GM15510 (cell line): Measurements from ENCODE around the gene CEP57L1.

Source experiments
- POLR2A ChIP-seq: IDR thresholded peaks from 3 replicates; pipeline ENCODE4 v1.6.1; 2011; ENCODE audit warnings: borderline replicate concordance; ENCODE audit not compliant: insufficient read length; ENCODE audit errors: extremely low read depth

The CEP57L1 gene

DNA sequence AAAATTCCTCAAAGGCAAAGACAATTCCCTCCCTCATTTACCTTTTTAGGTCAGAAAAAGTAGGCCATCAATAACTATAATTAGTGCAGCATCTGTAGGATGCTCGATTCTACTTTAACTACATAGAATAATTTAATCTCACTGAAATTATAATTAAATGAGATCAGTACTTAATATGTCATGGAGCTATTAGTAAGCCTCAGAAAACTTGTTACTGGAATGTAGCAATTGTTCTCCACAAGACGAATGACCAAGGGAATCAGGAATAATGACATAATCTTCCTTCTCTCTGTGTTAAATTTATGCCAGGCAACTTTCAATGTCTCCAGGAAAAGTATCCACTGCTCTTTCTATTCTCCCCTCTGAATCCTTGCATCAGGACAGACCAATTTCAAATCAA lies 34.7 kb upstream of the CEP57L1 start:
- no peak for TF ChIP-seq POLR2A

DNA sequence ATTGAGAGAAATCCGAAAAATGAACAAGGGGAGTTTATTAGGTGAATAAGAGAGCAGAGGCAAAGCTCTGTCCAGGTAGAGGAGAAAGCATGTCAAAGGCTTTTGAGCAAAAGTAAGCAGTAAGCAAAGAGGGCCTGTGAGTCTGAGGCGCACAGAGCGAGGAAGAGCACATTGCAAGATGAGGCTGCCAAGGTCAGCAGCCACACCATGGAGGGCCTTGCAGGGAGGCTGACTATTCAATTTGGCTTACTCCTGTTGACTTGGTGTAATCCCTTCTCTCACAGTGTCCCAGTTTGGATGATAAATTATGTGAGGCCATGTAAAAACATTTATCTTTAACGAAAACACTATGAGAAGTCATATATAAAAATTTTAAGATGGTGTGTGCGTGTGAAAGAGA lies 33.1 kb upstream of the CEP57L1 start:
- no peak for TF ChIP-seq POLR2A

GRCh38 chr6:109062767-109063352 lies 32.4 kb upstream of the CEP57L1 start:
- TF ChIP-seq POLR2A: no peak

DNA sequence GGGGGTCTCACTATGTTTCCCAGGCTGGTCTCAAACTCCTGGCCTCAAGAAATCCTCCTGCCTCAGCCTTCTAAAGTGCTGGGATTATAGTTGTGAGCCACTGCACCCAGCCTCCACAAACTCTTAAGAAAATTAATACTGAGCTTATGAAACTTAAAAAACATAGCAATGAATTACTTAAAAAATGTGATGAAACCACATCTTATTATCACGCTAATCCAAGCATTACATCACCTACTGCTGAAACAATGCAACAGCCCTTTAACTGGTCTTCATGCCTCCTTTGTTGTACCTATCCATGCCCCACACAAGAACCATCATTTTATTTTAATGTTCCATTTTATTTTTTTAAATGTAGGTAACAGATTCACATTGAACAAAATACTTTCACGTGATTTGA lies 25.6 kb upstream of the CEP57L1 start:
- TF ChIP-seq POLR2A: no peak

DNA sequence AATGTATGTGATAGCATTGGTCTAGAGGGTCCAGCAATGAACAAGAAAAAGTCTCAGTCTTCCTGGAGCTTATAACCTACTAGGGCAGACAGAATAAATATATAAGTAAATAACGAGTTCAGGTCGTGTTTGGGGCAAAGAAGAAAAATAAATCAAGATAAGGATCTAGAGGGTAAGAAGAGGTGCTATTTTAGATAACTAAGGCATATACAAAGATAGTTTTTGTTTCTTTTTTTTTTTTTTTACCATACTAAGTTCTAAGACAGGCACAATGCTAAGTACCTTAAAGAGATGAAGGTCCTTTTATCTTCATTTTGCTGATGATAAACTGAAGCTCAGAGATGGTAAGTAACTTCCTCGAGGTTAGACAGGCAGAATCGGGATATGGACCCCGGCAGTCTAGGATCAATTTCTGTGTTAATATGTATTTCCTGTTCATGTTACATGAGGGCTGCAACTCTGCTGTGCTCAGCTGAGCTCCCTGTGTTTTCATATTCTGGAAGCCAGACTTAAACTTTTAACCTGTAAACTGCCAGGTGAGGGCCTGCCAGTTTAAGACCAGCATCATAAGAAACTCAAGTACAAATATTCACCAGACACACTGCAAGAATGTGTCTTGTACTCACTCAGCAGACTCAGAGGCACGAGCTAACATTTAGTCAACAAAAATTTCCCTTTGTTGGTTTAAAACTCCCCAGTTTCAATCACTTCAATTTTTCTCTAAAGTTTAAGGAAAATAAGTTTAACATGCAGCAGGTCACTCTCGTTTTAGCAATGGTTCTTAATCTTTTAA lies 24.0 kb upstream of the CEP57L1 start:
- TF ChIP-seq POLR2A: no peak

DNA sequence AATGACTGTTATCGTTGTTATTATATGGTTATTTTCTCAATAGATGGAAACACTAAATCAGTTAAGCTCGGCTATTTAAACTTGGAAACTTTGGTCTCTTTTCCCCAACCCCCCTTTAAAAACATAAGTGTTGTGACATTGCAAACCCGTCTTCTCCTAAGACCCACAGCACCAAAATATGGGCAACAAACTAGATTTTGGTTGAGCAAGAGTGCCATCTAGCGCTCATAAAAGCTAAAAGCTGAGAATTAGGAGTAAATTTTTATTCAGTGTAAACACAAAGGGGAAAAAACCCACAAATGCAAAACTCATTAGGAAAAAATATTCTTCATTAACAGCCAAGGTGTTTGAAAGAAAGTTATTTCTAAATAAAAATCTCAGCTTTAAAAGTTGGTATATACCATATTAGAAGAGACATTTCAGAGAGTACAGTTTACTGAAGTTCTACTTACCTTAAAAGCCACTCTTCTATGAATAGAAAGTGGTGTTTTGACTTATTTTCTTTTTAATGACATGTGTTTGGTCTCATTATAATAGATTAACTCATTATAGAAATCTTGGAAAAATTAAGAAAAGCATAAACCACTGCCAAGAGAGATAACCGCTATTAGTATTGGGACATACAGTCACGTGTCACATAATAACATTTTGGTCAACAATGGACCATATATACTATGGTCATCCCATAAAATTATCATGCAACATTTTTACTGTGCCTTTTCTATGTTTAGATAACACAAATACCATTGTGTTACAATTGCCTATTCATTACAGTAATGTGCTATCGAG lies 21.8 kb upstream of the CEP57L1 start:
- no peak for TF ChIP-seq POLR2A

DNA sequence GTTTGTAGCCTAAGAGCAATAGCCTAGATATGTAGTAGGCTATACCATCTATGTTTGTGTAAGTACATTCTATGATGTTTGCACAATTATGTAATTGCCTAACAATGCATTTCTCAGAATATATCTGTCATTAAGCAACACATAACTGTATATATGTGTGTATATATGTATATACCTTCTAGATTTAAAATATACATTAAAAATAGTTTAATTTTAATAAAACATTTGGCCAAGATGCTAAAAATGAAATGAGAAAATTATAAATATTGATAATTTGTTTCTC lies 21.2 kb upstream of the CEP57L1 start:
- no peak for TF ChIP-seq POLR2A

GRCh38 chr6:109075934-109076333 lies 19.4 kb upstream of the CEP57L1 start:
- no peak for TF ChIP-seq POLR2A

- TF ChIP-seq POLR2A: no peak
Measured at GRCh38 chr6:109076377-109076776, 18.9 kb upstream of the CEP57L1 start.

GRCh38 chr6:109079981-109080380 lies 15.3 kb upstream of the CEP57L1 start:
- TF ChIP-seq POLR2A: no peak

DNA sequence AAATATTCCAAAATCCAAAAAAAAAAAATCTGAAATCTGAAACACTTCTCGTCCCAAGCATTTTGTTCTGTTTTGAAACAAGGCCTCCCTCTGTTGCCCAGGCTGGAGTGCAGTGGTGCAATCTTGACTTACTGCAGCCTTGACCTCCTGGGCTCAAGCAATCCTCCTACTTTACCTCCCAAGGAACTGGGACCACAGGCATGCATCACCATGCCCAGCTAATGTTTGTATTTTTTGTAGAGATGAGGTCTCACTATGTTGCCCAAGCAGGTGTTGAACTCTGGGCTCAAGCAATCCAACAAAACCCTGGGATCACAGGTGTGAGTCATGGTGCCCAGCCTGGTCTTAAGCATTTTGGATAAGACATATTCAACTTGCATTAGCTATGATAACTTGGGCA lies 14.3 kb upstream of the CEP57L1 start:
- no peak for TF ChIP-seq POLR2A

DNA sequence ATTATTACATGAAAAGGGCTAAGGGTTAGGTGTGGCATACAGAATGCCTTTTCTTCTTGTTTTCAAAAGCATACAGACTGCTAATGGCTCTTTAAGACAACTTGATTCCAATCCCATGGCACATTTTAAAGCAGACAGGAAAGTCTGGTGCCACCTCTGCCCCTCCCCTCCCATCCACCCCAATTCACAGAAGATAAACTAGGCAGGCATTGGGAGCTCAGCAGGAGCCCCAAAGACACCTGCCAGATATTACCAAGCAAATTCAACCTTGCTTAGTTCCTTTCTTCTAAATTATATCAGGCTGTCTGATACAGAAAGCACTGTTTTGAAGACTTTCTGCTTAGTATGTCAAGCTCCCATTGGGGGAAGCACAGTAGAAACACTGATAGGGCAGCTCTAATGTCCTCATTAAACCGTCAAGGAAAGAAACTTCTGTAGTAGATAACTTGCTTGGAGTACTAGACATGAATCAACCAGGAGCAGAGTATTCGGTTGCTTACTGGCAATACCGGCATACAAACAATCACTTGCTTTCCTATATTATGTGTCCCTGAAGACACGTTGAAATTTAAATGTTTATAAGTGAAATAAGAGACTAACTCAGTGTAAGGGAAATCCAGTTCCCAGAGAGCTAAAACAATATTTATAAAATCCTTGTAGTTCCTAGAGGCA lies 13.7 kb upstream of the CEP57L1 start:
- TF ChIP-seq POLR2A: no peak

DNA sequence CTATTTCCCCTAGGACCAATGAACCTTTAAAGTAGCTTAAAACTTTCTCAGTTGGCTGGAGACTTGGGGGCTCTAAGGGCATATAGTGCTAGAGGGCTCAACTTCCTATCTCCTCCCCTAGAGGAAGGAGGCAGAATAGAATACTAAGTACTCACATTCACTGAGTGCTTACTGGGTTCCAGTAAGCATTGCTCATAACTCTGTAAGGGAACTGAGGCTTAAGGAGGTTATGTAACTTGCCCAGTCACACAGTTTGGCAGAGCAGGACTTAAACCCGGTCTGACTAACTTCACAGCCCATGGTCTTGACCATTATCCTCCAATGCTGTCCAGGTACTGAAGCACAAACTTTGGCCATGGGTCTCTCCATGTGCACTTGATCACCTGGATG lies 13.1 kb upstream of the CEP57L1 start:
- no peak for TF ChIP-seq POLR2A

- TF ChIP-seq POLR2A: no peak
Measured at GRCh38 chr6:109083657-109084056, 11.7 kb upstream of the CEP57L1 start.

- TF ChIP-seq POLR2A: no peak
Measured at GRCh38 chr6:109087661-109088264, 7.5 kb upstream of the CEP57L1 start.
